ENCODE data around the gene PRR4. TPM values are rescaled to one million over a fixed set of nuclear protein-coding genes. Genes with fewer than 3 reads are reported as not detected.

PRR4 gene
- total RNA-seq, 1 donor from 2014 or later, result 1.2 TPM

DNA sequence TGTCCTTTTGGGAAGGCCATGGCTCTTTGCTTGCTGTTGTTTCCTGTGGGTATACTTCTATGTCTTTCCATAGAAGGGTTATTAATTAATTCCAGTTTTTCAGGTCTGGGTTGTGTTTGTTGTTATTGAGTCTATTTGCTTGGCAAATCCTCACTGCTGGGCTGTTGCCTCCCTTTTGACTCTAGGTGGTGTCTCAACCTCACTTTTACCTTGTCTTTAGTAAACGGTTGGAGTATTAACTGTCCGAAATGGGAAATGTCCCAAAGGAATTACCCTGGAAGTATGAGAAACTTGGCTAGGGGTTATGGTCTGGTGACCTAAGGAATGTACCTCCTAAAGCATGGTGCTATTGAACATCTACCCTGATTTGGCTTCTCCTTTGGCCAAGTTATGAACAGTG lies 18.1 kb upstream of the PRR4 start:
- TF ChIP-seq, protein P1, sequence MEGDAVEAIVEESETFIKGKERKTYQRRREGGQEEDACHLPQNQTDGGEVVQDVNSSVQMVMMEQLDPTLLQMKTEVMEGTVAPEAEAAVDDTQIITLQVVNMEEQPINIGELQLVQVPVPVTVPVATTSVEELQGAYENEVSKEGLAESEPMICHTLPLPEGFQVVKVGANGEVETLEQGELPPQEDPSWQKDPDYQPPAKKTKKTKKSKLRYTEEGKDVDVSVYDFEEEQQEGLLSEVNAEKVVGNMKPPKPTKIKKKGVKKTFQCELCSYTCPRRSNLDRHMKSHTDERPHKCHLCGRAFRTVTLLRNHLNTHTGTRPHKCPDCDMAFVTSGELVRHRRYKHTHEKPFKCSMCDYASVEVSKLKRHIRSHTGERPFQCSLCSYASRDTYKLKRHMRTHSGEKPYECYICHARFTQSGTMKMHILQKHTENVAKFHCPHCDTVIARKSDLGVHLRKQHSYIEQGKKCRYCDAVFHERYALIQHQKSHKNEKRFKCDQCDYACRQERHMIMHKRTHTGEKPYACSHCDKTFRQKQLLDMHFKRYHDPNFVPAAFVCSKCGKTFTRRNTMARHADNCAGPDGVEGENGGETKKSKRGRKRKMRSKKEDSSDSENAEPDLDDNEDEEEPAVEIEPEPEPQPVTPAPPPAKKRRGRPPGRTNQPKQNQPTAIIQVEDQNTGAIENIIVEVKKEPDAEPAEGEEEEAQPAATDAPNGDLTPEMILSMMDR (conservative IDR thresholded peaks at IDR 0.05; ENCODE audit: low read depth, low read length), result peak; percentile 80
- H3K4me3 ChIP-seq (ENCODE audit: low read depth, low read length), result no peak overlapping the region
- DNase-seq (ENCODE audit: low read depth), result peak; percentile 71

DNA sequence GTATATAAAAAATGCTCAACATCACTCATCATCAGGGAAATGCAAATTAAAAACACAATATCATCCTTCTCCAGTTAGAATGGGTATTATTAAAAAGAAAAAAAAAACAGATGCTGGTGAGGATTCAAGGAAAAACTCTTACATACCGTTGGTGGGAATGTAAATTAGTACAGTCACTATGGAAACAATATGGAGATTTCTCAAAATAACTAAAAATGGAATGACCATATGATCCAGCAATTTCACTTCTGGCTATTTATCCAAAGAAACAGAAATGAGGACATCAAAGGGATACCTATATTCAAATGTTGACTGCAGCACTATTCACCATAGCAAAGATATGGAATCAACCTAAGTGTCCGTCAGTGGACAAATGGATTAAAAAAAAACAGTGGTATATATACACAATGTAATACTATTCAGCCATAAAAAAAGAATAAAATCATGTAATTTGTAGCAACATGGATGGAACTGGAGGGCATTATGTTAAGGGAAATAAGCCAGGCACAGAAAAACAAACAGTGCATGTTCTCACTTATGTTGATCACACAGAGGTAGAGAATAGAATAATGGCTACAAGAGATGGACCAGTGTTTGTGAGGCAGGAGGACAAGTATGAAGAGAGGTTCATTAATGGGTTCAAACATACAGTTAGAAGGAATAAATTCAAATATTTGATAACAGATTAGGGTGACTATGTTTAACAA lies 14.4 kb upstream of the PRR4 start:
- no peak overlapping the region for H3K4me3 ChIP-seq (ENCODE audit: low read depth, low read length)
- DNase-seq (ENCODE audit: low read depth), result no peak
- TF ChIP-seq, protein P1 (conservative IDR thresholded peaks at IDR 0.05; ENCODE audit: low read depth, low read length), result no peak

DNA sequence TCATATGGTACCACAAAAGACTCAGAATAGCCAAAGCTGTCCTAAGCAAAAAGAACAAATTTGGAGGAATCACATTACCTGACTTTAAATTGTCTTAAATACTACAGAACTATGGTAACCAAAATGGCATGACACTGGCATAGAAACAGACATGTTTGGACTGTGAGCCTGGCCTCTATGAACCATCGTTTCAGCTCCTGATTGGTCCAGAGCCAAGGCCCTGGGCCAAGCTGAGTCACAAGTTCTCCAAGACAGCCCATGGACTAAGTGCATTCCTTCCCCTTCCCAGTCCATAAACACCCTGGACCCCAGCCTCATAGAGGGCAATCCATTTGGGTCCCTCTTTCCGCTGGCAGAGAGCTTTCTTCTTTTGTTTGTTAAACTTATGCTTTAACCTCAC lies 12.1 kb upstream of the PRR4 start:
- H3K4me3 ChIP-seq (ENCODE audit: low read depth, low read length), result no peak overlapping the region
- TF ChIP-seq, protein P1 (conservative IDR thresholded peaks at IDR 0.05; ENCODE audit: low read depth, low read length), result no peak
- no peak for DNase-seq (ENCODE audit: low read depth)

DNA sequence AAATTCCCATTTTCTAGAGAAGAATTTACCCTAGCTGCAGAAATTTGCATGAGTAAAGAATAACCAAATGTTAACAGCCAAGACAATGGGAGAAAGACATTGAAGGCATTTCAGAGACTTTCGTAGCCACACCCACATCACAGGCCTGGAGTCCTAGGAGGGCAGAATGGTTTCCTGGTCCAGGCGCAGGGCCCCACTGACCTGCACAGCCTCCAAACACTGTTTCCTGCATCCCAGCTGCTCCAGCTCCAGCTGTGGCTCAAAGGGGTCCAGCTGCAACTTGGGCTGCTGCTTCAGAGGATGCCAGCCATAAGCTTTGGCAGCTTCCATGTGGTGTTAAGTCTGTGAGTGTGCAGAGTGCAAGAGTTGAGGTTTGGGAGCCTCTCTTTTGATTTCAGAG lies 6.5 kb upstream of the PRR4 start:
- H3K4me3 ChIP-seq (ENCODE audit: low read depth, low read length), result no peak overlapping the region
- TF ChIP-seq, protein P1 (conservative IDR thresholded peaks at IDR 0.05; ENCODE audit: low read depth, low read length), result no peak
- no peak for DNase-seq (ENCODE audit: low read depth)

DNA sequence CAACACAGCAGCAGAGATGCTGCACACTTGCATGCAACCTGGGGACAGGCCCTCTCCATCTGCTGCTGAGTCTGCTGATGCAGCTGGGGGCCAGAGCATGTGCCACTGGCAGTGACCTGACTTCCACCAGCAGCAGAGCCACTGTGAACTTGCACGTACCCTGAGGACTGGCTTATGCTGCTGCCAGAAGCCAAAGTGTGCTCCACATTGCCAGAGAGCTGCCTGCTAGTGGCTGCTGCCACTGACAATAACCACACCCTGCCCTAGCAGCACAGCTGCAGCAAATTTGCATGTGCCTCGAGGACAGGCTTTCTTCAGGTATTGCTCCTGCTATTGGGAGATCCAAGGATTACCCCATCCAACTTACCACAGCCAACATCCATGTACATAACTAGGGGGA lies 4.5 kb upstream of the PRR4 start:
- TF ChIP-seq, protein P1 (conservative IDR thresholded peaks at IDR 0.05; ENCODE audit: low read depth, low read length), result no peak
- no peak overlapping the region for H3K4me3 ChIP-seq (ENCODE audit: low read depth, low read length)
- no peak for DNase-seq (ENCODE audit: low read depth)

DNA sequence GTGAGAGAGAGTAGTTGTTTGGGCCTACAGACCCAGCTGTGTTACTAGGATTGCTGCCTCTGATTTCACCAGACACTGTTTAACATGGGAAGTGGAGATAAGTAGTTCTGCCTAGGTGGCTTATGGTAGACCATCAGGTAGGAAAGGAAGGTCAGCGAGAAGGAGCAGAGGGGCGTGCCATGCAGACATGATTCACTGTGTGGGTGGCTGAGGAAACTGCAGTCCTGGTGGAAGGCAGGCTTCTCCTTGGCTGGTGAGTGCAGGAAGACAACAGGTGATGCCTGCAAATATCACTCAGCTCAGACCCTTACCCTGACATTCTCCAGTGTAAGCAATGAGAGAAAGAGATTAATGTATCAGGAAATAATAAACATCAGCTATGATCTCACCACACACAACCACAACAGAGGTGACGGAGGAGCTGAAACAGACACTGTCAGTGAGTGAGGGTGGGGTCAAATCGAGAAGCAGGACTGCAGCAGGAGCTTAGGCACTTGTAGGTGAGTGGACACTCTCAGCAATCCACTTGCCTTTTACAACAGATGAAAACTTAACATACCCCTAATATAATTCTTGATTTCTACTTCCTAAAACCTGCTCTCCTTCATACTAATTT lies 2.1 kb upstream of the PRR4 start:
- H3K4me3 ChIP-seq (ENCODE audit: low read depth, low read length), result no peak overlapping the region

More for the DNA sequence above, 2.1 kb upstream of the PRR4 start:
- TF ChIP-seq, protein P1 (conservative IDR thresholded peaks at IDR 0.05; ENCODE audit: low read depth, low read length), result no peak
- DNase-seq (ENCODE audit: low read depth), result no peak

Measured in epithelial cell of proximal tubule (primary cell).